ENCODE data around the gene CCNT1. TPM values are rescaled to one million over a fixed set of nuclear protein-coding genes. Genes with fewer than 3 reads are reported as not detected.

The CCNT1 gene
- total RNA-seq, 1 experiment from 2014 or later: 69.4 TPM

GRCh38 chr12:48736456-48736855 lies 19.9 kb upstream of the CCNT1 start:
- Histone ChIP-seq H3K79me2 (ENCODE audit: insufficient read depth, low read length) (no peaks in the 10 kb centered on the region), H3K9me3 (ENCODE audit: control insufficient read depth in 1 of 2, insufficient read depth in 1 of 2, low read depth in 1 of 2, low read length in 2 of 2) (no peaks in the 10 kb centered on the region), H3K9me2 (ENCODE audit: insufficient read depth) (no peaks in the 10 kb centered on the region), H2AFZ (ENCODE audit: low read depth, low read length, poor library complexity, severe bottlenecking) (no peak overlapping the region), H3K36me3 (ENCODE audit: control insufficient read depth in 1 of 2, insufficient read depth in 2 of 2, low read length in 2 of 2) (no peaks in the 10 kb centered on the region), H3K4me3 (replicated peaks in 1 of 2; ENCODE audit: low read depth in 1 of 2, low read length in 2 of 2) (no peak overlapping the region), H4K20me1 (ENCODE audit: insufficient read depth) (no peaks in the 10 kb centered on the region), H3K27me3 (ENCODE audit: insufficient read depth, low read length) (no peaks in the 10 kb centered on the region), H3K27ac (ENCODE audit: low read depth, low read length) (no peak overlapping the region), H3K4me1 (ENCODE audit: control insufficient read depth in 1 of 2, insufficient read depth in 2 of 2, low read length in 2 of 2) (no peaks in the 10 kb centered on the region), H3K9ac (ENCODE audit: low read length) (no peak overlapping the region), H3K4me2 (ENCODE audit: low read length) (no peak overlapping the region)
- no peak for TF ChIP-seq POLR2A (IDR thresholded peaks at IDR 0.05; ENCODE audit: borderline replicate concordance, extremely low read depth, insufficient read depth, insufficient read length)
- TF ChIP-seq EGR1 (IDR thresholded peaks at IDR 0.05; ENCODE audit: low read depth): no peak
- no peak for TF ChIP-seq CTCF (IDR thresholded peaks at IDR 0.05 in 2 of 3, conservative IDR thresholded peaks at IDR 0.05 in 1 of 3; ENCODE audit: borderline replicate concordance in 1 of 3, insufficient read depth in 1 of 3, low read depth in 2 of 3, low read length in 2 of 3)
- CTCF ChIA-PET: no interaction called here
- POLR2A ChIA-PET: interaction anchor here (0.7 kb wide), 1 partner anchor 14 kb away, joined by 3 read pairs; no protein-coding TSS in a partner anchor
- ATAC-seq (no peak), DNase-seq (ENCODE audit: low read depth, low spot score) (no peak)
- intact Hi-C loops (cut with micrococcal nuclease): no loop called here
- RAD21 ChIA-PET (ENCODE audit: low non-redundant PET in 1 of 2, low total read pairs in 2 of 2, uncharacterized antibody in 2 of 2, unreplicated experiment in 2 of 2): interaction anchor here in 1 of 2 experiments (0.6 to 0.7 kb wide), 2 partner anchors 25 to 116 kb away, joined by 3 to 6 read pairs; partner anchors contain the start of gene DDX23
- BruUV-seq (replicated peaks): no TSS peak

GRCh38 chr12:48728807-48729206 lies 12.3 kb upstream of the CCNT1 start:
- TF ChIP-seq TCF7L2 (IDR thresholded peaks at IDR 0.05; ENCODE audit: borderline replicate concordance, extremely low read depth, insufficient read depth, insufficient read length) (no peak), REST (IDR thresholded peaks at IDR 0.05; ENCODE audit: low read depth) (no peak), CTCF (IDR thresholded peaks at IDR 0.05 in 2 of 3, conservative IDR thresholded peaks at IDR 0.05 in 1 of 3; ENCODE audit: borderline replicate concordance in 1 of 3, insufficient read depth in 1 of 3, low read depth in 2 of 3, low read length in 2 of 3) (no peak), ELF1 (IDR thresholded peaks at IDR 0.05; ENCODE audit: borderline replicate concordance, low read depth) (no peak)
- no peak for DNase-seq (ENCODE audit: low read depth, low spot score)
- H3K9me2 ChIP-seq (ENCODE audit: insufficient read depth): no peaks in the 10 kb centered on the region
- RAD21 ChIA-PET (ENCODE audit: low non-redundant PET in 1 of 2, low total read pairs in 2 of 2, uncharacterized antibody in 2 of 2, unreplicated experiment in 2 of 2): no interaction called here
- H3K4me2 ChIP-seq (ENCODE audit: low read length): no peak overlapping the region
- H2AFZ ChIP-seq (ENCODE audit: low read depth, low read length, poor library complexity, severe bottlenecking): no peak overlapping the region
- no peaks in the 10 kb centered on the region for H3K79me2 ChIP-seq (ENCODE audit: insufficient read depth, low read length)
- intact Hi-C loops (cut with micrococcal nuclease): no loop called here
- POLR2A ChIA-PET: no interaction called here
- no peak overlapping the region for H3K4me3 ChIP-seq (replicated peaks in 1 of 2; ENCODE audit: low read depth in 1 of 2, low read length in 2 of 2)
- no peak overlapping the region for H3K9ac ChIP-seq (ENCODE audit: low read length)
- no peaks in the 10 kb centered on the region for H3K27me3 ChIP-seq (ENCODE audit: insufficient read depth, low read length)
- no peaks in the 10 kb centered on the region for H3K36me3 ChIP-seq (ENCODE audit: control insufficient read depth in 1 of 2, insufficient read depth in 2 of 2, low read length in 2 of 2)
- H3K4me1 ChIP-seq (ENCODE audit: control insufficient read depth in 1 of 2, insufficient read depth in 2 of 2, low read length in 2 of 2): no peaks in the 10 kb centered on the region
- CTCF ChIA-PET: no interaction called here
- no peak overlapping the region for H3K27ac ChIP-seq (ENCODE audit: low read depth, low read length)
- no peaks in the 10 kb centered on the region for H3K9me3 ChIP-seq (ENCODE audit: control insufficient read depth in 1 of 2, insufficient read depth in 1 of 2, low read depth in 1 of 2, low read length in 2 of 2)
- BruUV-seq (replicated peaks): no TSS peak
- ATAC-seq: no peak
- no peaks in the 10 kb centered on the region for H4K20me1 ChIP-seq (ENCODE audit: insufficient read depth)
